T-helper 22 cell (primary cell): ENCODE results near the gene PBX4.

Source experiments
- DNase-seq: peaks from one replicate; pipeline ENCODE4 v3.0.0-alpha.2; 2020; ENCODE audit warnings: low read depth

The PBX4 gene

DNA sequence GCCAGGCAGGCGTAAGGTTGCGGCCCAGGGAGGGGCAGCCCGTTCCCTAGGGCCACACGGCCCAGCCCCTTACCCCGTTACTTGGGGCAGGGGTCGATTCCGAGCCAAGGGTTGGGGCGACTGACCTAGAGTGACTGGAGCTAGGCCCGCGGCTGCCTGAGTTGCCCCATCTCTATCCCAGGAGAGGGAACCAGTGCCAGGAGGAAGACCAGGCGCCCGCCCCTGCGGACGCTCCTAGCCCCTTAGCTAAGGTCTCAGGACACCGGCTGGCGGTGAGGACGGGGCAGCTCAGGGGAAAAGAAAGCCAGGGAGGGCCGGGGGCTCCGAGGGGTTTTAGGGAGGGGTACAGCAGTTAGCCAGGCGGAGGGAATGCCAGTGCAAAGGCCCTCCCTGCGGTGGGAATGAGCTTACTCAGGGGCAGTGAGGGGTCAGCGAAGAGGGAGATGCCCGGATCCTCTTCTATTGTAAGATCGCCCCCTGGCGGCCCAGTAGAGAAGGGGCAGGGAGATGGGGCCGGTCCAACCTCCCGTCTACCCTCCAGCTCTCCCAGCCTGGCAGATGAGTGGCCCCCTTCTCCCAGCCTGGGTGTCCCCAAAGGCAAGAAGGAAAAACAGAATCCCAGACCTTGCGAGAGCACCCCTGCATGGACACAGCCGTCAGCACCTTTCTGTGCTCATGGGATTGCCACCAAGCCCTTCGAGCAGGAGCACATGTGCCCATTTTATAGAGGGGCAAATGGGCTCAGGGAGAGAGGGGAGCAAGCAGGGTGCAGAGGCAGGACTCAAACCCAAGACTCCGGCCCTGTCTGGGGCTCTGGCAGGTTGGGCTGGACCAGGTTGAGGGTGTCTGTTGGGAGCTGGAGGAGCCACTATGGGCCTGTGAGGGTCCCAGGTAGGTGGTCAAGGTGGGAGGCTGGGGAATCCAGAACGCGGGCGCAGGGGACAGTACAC is 64.1 kb downstream of the PBX4 start:
- no peak for DNase-seq

GRCh38 chr19:19553670-19554069 is 64.8 kb downstream of the PBX4 start:
- DNase-seq, result no peak

- no peak for DNase-seq
Measured at GRCh38 chr19:19552798-19553197, 65.7 kb downstream of the PBX4 start.

GRCh38 chr19:19551853-19552192 is 66.7 kb downstream of the PBX4 start:
- DNase-seq, result no peak

DNA sequence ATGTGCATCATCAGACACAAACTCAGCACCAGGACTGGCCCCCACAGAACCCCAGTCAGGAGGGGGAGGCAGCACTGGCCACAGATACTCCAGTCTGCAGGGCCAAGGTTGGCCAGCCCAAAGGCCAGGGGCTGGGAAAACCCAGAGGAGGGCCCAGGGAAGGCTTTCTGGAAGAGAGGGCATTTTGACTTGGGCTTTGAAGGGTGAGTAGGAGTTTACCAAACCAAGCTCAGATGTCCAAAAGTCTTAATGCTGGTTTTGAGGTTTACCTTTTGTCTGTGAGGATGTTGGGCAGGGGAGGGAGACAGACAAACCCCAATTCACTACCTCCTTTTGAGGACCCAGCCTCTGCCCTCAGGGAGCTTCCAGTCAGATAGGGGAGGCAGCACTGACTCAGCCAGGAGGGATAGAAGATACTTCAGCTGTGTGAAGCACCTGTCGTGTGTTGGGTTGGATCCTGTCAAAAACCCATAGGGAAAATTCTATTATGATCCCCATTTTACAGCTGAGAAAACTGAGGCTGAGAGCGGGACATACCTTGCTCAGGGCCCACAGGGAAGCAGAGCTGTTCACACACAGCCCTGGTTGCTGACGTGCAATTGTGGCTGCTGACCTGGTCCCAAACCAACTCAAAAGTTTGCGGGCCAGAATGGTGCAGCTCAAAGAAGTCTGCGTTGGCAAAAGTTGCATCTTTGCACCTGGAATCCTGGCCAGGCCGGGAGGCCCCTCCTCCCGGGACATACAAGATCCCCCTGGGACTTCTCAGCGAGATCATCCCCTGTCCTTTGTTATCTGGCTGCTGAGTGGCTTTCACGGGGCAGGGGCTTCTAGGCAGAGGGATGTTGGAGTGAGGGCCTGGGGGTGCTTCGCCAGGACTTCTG is 67.3 kb downstream of the PBX4 start:
- DNase-seq, result no peak

DNA sequence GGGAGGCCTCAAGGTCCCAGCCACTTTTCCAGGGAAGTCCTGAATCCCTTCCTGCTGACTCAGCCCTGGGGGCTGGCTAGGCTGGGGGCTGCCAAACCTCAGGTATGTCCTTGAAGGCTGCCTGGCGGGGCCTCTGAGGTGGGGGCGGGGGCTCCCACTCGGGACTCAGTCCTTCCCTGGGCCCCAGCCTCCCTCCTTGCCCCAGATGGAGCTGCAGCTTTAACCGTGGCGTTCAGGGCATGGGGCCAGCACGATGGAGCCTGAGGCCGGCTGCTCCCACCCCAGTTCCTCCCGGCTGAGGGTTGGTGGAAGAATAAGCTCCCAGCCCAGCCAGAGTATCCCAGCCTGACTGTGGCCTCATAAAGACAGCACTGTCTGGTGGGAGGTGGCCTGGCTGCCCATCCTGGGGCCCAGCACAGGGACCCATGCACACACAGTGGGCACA is 68.0 kb downstream of the PBX4 start:
- no peak for DNase-seq

DNA sequence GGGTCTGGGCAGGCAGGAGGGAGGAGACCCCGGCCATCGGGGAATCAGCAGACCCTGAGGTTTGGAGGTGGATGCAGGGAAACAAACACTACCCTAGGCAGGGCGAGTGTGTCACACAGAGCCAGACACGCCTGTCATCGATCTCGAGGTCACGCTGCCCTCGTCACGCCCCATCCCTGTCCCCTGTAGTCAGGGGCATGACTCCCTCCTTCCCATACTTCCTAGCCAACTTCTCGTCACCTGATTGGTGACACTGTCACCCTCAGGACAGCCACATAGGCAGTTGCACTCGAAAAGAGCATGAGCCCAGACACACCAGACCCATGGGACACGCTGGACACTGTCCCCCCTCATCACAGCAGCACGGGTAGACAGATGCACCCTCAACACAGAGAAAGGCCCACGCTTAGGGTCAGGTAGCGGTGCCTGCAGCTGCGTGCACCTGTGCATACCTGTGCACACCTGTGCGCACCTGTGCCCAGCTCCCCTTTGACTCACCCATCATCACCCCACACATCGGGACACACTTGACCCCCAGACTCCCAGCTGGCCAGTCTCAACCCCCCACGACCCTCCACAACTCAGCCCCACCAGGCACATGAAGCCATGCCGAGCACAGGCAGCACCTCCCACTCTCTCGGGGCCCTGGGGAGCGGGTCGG is 68.6 kb downstream of the PBX4 start:
- DNase-seq, result no peak

DNA sequence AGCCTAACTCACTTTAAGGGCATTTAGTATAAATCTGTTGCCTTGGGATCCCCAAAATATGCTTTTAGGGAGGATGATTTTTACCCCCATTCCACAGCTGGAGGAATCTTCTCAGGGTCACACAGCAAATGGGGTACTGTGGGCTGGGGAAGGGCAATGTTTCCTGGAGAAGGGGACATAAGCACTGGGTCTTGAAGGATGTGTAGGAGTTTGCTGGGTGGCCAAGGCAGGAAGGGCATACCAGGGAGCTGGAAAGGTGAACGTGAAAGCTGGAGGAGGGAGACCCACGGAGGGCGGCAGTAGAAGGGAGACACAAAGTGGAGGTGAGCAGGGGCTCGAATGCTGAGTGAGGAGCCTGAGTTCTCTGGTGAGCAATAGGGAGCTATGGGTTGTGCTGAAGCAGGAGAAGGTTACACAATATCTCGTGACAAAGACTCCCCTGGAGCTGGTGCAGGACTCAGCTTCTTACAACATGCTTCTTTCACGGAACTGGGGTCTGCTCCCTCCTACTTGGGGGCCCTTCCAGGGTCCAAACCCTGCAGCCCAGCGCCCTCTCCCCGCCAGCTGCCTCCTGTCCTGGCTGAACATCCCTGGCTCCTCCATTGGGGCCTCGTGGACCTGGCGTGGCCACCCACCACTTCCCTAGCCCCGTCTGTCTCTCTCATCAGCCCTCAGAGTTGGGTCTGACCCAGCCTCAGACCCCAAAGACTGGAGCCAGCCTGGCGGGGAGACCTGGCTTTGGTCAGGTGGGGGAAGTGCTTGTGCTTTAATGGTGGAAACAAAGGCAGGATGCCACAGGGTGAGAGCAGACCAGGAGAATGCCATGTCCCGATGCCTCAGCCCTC is 69.3 kb downstream of the PBX4 start:
- no peak for DNase-seq

DNA sequence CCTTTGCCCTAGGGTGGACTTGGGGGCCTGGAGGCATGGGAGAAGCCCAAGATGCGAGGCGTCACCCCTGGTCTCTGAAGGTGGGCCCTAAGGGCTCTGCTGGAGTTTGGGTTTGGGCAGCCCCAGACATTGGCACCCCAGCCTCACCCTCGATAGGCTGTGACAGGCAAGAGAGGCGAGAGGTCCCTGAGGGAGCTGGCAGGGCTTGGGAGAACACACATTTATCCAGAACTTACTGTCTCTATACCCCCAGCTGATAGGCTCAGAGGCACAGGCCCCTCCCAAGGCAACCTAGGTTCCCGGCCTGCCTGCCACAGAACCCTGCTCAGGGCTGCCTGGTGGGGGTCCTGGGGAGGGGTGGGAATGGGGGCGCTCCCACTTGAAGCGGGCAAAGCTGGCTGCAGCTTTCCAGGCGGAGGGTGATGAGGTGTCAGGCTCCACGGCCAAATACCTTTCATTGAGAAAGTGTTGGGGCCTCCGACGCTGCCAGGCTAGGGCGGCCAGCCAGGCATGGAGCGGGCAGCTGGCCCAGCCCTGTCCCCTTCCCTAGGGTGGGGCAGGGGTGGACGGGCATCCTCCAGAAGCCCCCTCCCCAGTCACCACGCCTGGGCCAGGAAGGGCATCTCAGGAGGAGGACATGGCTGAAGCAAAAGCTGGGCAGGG is 70.7 kb downstream of the PBX4 start:
- no peak for DNase-seq

DNA sequence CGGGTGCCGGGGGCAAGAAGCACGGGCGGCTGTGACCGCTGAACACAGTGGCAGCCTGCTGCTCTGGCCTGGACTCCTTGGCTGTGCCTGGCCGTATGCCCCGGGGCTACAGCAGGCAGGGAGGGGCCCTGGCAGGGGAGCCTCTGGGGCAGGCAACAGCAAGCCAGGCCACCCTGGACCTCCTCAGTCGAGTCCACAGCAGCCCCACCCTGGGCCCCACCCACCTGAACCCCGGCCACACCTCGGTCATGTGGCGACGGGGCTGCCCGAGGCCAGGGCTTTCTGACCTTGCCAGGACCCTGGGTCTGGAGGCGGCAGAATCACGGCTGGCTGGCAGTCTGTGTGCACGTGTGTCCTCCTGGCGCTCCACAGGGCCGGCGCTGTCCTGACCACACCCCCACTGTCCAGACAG is 71.7 kb downstream of the PBX4 start:
- DNase-seq, result no peak

GRCh38 chr19:19545707-19546106 is 72.8 kb downstream of the PBX4 start:
- no peak for DNase-seq

DNA sequence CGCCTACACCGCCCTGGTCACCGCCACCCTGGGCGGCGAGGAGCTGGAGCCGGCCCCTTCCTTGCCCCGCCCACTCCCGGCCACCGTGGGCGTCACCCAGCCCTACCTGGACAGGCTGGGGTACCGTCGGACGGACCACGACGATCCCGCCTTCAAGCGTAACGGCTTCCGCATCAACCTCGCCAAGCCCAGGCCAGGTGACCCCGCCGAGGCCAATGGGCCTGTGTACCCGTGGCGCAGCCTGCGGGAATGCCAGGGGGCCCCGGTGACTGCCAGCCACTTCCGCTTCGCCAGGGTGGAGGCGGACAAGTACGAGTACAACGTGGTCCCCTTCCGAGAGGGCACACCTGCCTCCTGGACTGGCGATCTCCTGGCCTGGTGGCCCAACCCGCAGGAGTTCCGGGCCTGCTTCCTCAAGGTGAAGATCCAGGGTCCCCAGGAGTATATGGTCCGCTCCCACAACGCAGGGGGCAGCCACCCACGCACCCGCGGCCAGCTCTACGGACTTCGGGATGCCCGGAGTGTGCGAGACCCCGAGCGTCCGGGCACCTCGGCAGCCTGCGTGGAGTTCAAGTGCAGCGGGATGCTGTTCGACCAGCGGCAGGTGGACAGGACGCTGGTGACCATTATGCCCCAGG is 73.4 kb downstream of the PBX4 start:
- no peak for DNase-seq

DNA sequence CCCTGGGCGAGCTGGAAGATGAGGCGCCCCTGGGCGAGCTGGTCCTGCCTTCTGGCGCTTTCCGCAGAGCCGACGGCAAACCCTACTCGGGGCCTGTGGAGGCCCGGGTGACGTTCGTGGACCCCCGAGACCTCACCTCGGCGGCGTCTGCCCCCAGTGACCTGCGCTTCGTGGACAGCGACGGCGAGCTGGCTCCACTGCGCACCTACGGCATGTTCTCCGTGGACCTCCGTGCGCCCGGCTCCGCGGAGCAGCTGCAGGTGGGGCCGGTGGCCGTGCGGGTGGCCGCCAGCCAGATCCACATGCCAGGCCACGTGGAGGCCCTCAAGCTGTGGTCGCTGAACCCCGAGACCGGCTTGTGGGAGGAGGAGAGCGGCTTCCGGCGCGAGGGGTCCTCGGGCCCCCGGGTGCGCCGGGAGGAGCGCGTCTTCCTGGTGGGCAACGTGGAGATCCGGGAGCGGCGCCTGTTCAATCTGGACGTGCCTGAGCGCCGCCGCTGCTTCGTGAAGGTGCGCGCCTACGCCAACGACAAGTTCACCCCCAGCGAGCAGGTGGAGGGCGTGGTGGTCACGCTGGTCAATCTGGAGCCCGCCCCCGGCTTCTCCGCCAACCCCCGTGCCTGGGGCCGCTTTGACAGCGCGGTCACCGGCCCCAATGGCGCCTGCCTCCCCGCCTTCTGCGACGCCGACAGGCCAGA is 74.1 kb downstream of the PBX4 start:
- no peak for DNase-seq

DNA sequence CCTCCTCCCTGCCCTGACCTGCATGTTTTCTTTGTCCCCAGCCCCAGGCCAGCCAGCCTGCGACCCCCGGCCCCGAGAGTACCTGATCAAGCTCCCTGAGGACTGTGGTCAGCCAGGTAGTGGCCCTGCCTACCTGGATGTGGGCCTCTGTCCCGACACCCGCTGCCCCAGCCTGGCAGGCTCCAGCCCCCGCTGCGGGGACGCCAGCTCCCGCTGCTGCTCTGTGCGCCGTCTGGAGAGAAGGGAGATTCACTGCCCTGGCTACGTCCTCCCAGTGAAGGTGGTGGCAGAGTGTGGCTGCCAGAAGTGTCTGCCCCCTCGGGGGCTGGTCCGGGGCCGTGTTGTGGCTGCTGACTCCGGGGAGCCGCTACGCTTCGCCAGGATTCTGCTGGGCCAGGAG is 74.8 kb downstream of the PBX4 start:
- DNase-seq, result no peak

DNA sequence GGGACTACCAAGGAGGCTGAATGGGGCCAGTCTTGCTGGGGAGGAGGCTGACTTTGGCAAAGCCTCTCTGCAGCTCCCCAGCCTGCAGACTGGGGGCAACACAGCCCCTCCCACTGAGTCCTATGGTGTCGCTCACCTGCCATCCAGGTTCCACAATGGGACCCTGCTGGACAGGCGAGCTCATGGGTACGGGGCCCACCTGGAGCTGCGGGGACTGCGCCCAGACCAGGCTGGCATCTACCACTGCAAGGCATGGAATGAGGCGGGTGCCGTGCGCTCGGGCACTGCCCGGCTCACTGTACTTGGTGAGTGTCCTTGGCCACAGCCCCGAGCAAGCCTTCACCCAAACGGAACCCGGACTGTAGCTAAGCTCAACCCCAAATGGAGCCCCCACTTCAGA is 75.4 kb downstream of the PBX4 start:
- DNase-seq, result no peak

DNA sequence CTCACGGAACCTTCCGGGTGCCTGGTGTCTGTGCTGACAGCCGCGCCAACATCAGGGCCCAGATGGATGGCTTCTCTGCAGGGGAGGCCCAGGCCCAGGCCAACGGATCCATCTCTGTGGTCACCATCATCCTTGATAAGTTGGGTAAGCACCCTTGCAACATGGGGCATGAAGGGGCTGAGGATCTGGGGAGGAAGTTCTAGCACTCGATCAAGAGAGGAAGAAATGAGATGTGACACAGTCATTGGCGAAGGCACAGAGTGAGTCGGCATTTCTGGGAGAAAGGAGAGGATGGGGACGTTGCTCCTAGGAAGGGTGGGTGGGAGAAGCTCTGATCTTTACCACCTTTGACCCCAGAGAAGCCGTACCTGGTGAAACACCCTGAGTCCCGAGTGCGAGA is 76.0 kb downstream of the PBX4 start:
- no peak for DNase-seq

DNA sequence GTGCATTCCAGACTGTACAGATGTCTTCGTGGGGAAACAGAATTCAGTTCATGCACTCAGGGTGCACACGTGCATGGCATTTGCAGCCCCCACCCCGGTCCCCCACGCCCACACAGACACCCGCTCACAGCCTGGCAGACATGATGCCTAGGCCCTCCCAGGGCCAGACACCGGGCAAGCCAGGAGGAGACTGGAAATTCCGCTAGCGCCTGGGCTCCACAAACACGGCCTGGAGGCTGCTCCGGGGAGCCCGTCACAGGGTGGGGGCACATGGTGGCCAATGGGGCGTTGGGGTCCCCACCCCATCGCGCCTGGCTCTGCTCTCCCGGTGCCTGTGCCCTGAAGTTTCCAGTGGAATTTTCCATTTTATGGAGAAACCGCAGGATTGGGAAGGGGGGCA is 76.9 kb downstream of the PBX4 start:
- no peak for DNase-seq

DNA sequence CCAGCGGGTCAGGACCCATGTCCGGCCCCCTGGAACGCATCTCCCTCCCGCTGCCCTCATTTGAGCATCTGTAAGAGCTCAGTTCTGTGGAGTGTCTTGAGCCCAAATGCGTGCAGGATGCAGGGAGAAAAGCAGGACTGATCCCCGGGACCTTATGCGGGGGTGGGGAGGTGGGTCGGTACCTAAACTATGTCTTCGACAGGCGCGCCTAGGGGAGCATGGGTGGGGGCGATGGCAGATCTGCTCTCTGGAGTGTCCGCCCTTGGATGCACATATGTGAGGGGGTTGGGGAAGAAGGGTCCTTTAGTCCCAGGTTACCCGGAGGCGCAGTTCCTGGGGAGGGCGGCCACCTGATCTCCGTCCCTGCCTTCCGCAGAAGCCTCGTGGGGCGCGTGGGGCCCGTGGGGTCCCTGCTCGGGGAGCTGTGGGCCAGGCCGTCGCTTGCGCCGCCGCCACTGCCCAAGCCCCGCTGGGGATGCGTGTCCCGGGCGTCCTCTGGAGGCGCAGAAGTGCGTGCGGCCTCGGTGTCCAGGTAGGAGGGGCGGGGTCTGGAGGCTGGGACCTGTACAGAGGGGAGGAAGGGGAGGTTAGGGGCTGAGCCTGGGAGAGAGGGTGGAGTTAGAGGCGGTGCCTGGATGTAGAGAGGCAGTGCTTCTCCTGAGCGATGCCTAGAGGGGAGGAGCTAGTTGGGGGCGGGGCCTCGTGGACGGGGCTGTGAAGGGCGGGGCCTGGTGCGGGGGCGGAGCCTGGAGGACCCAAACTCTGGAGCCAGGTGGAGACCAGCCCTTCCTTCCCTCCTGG is 77.6 kb downstream of the PBX4 start:
- peak; percentile 66 for DNase-seq

DNA sequence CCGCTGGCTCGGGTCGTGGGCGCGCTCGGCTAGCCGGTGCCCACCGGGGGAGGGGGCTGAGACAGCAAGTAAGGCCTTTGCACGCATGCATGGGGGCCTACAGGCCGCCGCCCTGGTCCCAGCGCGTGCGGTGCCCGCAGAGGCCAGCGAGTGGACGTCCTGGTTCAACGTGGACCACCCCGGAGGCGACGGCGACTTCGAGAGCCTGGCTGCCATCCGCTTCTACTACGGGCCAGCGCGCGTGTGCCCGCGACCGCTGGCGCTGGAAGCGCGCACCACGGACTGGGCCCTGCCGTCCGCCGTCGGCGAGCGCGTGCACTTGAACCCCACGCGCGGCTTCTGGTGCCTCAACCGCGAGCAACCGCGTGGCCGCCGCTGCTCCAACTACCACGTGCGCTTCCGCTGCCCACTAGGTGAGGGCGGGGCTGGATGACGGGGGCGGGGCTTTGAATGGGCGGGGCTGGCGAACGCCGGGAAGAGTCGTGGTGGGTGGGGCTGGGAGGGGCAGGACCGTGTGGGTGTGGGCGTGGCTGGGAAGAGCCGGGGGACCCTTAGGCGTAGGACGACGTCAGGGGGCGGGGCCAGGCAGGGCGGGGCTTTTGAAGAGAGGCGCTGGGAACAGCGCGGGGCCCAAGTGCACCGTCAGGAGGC is 78.3 kb downstream of the PBX4 start:
- DNase-seq, result peak; percentile 65
